Measurements from ENCODE around the gene COL3A1. TPM values are rescaled to one million over a fixed set of nuclear protein-coding genes. Genes with fewer than 3 reads are reported as not detected.
A peak's percentile ranks its signal among the peaks of the same experiment; 100 is the strongest.

COL3A1 gene
- total and polyA plus RNA-seq, 2 of the 13 experiments (the other 11 are each of a cell fraction or from before 2014, with no cell fraction given): 0.04 TPM; not detected in 1

- no peak overlapping the region for H3K4me2 ChIP-seq (ENCODE audit: low read depth, low read length)
- CTCF ChIA-PET (ENCODE audit: low intra/inter-chr PET ratio, low total read pairs): no interaction called here
- H3K4me3 ChIP-seq (replicated peaks in 1 of 3; ENCODE audit: insufficient read depth in 1 of 3, low read depth in 2 of 3, low read length in 3 of 3): no peak overlapping the region
- no peaks in the 10 kb centered on the region for H3K9me3 ChIP-seq (ENCODE audit: low read length)
- intact Hi-C loops (cut with micrococcal nuclease; ENCODE audit: unreplicated experiment) (no loop called here), in situ Hi-C loops (cut with HindIII; ENCODE audit: extremely low pct_ligation_motif_present, low pct_unique_long_range_greater_than_20kb) (no loop called here)
- no peak overlapping the region for H2AFZ ChIP-seq (ENCODE audit: low read length)
- no peak for ATAC-seq
- H3K36me3 ChIP-seq (replicated peaks in 1 of 2; ENCODE audit: control insufficient read depth in 1 of 2, insufficient read depth in 2 of 2, low read length in 2 of 2): no peaks in the 10 kb centered on the region
- H3K27me3 ChIP-seq (ENCODE audit: control insufficient read depth in 1 of 2, insufficient read depth in 2 of 2, low read length in 2 of 2): no peaks in the 10 kb centered on the region
- POLR2A ChIA-PET: no interaction called here
- H3K79me2 ChIP-seq (ENCODE audit: insufficient read depth, low read length): no peaks in the 10 kb centered on the region
- DNase-seq (ENCODE audit: low spot score): no peak
- no peaks in the 10 kb centered on the region for H3K4me1 ChIP-seq (ENCODE audit: insufficient read depth, low read length)
- H3K27ac ChIP-seq (ENCODE audit: extremely low read length, insufficient read depth, low read length): no peak overlapping the region
- BruUV-seq (replicated peaks): no TSS peak
- WGBS (ENCODE audit: low lambda C conversion rate): 16% methylated on average over 3 of the region's 3 CpGs
- TF ChIP-seq TP53 (CRISPR knock-in tag; conservative IDR thresholded peaks at IDR 0.05) (no peak), CREBL2 (CRISPR knock-in tag; IDR thresholded peaks at IDR 0.05; ENCODE audit: borderline replicate concordance) (no peak)
- no peaks in the 10 kb centered on the region for H4K20me1 ChIP-seq (ENCODE audit: insufficient read depth, low read length)
- no peak for FAIRE-seq
- no peak overlapping the region for H3K9ac ChIP-seq (ENCODE audit: insufficient read depth, low read depth, low read length)
Observed at GRCh38 chr2:188973641-188974040, 532 bp upstream of the COL3A1 start.

GRCh38 chr2:188975497-188976102, 1.4 kb downstream of the COL3A1 start:
- no peak overlapping the region for H3K4me2 ChIP-seq (ENCODE audit: low read depth, low read length)
- TF ChIP-seq ZBED4 (CRISPR knock-in tag; IDR thresholded peaks at IDR 0.05; ENCODE audit: borderline replicate concordance): no peak
- TF ChIP-seq LCORL (IDR thresholded peaks at IDR 0.05): 0 out of 2 replicates have a peak, but pooled peaks have one; percentile 20
- TF ChIP-seq LCORL (CRISPR knock-in tag; IDR thresholded peaks at IDR 0.05): no peak
- no peak for TF ChIP-seq SMARCE1 (IDR thresholded peaks at IDR 0.05; ENCODE audit: borderline replicate concordance)
- POLR2A ChIA-PET: no interaction called here
- no peaks in the 10 kb centered on the region for H4K20me1 ChIP-seq (ENCODE audit: insufficient read depth, low read length)
- H3K4me3 ChIP-seq (replicated peaks in 1 of 3; ENCODE audit: insufficient read depth in 1 of 3, low read depth in 2 of 3, low read length in 3 of 3): no peak overlapping the region
- no peaks in the 10 kb centered on the region for H3K36me3 ChIP-seq (replicated peaks in 1 of 2; ENCODE audit: control insufficient read depth in 1 of 2, insufficient read depth in 2 of 2, low read length in 2 of 2)
- no peak overlapping the region for H3K27ac ChIP-seq (ENCODE audit: extremely low read length, insufficient read depth, low read length)
- no TSS peak for BruUV-seq (replicated peaks)
- no peak for ATAC-seq
- no peaks in the 10 kb centered on the region for H3K27me3 ChIP-seq (ENCODE audit: control insufficient read depth in 1 of 2, insufficient read depth in 2 of 2, low read length in 2 of 2)
- H3K4me1 ChIP-seq (ENCODE audit: insufficient read depth, low read length): no peaks in the 10 kb centered on the region
- no peak overlapping the region for H2AFZ ChIP-seq (ENCODE audit: low read length)
- no peak for DNase-seq (ENCODE audit: low spot score)
- 2% methylated on average over 1 of the region's 1 CpG for WGBS (ENCODE audit: low lambda C conversion rate)
- intact Hi-C loops (cut with micrococcal nuclease; ENCODE audit: unreplicated experiment): no loop called here
- no peak for FAIRE-seq
- CTCF ChIA-PET (ENCODE audit: low intra/inter-chr PET ratio, low total read pairs): no interaction called here
- no peak overlapping the region for H3K9ac ChIP-seq (ENCODE audit: insufficient read depth, low read depth, low read length)
- H3K79me2 ChIP-seq (ENCODE audit: insufficient read depth, low read length): no peaks in the 10 kb centered on the region
- in situ Hi-C loops (cut with HindIII; ENCODE audit: extremely low pct_ligation_motif_present, low pct_unique_long_range_greater_than_20kb): loop anchor here (5.0 to 25.0 kb wide), 2 partner anchors 437 to 453 kb away; no protein-coding TSS in a partner anchor
- no peaks in the 10 kb centered on the region for H3K9me3 ChIP-seq (ENCODE audit: low read length)
